HEK293 (cell line): ENCODE results near the gene LRRC26.

ENCODE experiments used
- CTCF ChIA-PET: fragments of 350-600 bp; formaldehyde crosslinking; extraction: SDS; loops from one replicate; lab custom pipeline; 2021; ENCODE audit warnings: antibody characterized with exemption; lab: Yijun Ruan, JAX
- POLR2A ChIA-PET: fragments of 300-600 bp; formaldehyde crosslinking; extraction: SDS; loops from one replicate; lab custom pipeline; 2020; ENCODE audit warnings: antibody characterized with exemption, inconsistent platforms; lab: Yijun Ruan, JAX
- H3K27ac ChIP-seq: fragments of 200-500 bp; sonication (Bioruptor generic); 2 replicates; pipeline ENCODE4 v1.5.1; 2014; ENCODE audit warnings: low read depth, low read length, control low read depth, inconsistent platforms; ENCODE audit errors: extremely low read depth
- H3K36me3 ChIP-seq, 2 experiments: fragments of 200-500 bp in 1 of 2; sonication (Bioruptor generic) in 1 of 2; 1 replicate in 1 of 2; 2 replicates in 1 of 2; pipeline ENCODE4 v1.5.1; 2014 to 2017; ENCODE audit warnings: inconsistent platforms in 2 of 2, low read length in 2 of 2; ENCODE audit not compliant: control insufficient read depth in 2 of 2, insufficient read depth in 1 of 2
- H3K4me1 ChIP-seq: fragments of 200-500 bp; sonication (Bioruptor generic); 2 replicates; pipeline ENCODE4 v1.5.1; 2014; ENCODE audit warnings: mild to moderate bottlenecking, low read length, inconsistent platforms; ENCODE audit not compliant: control insufficient read depth, insufficient read depth
- H3K4me3 ChIP-seq: 2 replicates; pipeline ENCODE4 v1.5.1; 2011; ENCODE audit warnings: low read depth, mild to moderate bottlenecking, control low read depth, low read length, moderate library complexity
- H3K9me3 ChIP-seq: fragments of 200-500 bp; sonication (Bioruptor generic); 2 replicates; pipeline ENCODE4 v1.5.1; 2014; ENCODE audit warnings: low read depth, low read length, inconsistent platforms; ENCODE audit not compliant: control insufficient read depth, insufficient read depth
- BCL11A ChIP-seq: fragments of 450-650 bp; formaldehyde crosslinking; IDR thresholded peaks from 2 replicates; pipeline ENCODE4 v1.5.1; 2016; ENCODE audit warnings: low read depth, missing biosample characterization, missing genetic modification characterization
- GLIS1 ChIP-seq: fragments of 450-650 bp; formaldehyde crosslinking; IDR thresholded peaks from 2 replicates; pipeline ENCODE4 v1.5.1; 2016; ENCODE audit warnings: missing biosample characterization, missing genetic modification characterization
- GLIS2 ChIP-seq: fragments of 450-650 bp; formaldehyde crosslinking; IDR thresholded peaks from 2 replicates; pipeline ENCODE4 v1.5.1; 2016; ENCODE audit warnings: missing biosample characterization, missing genetic modification characterization
- KLF1 ChIP-seq: fragments of 450-650 bp; formaldehyde crosslinking; IDR thresholded peaks from 2 replicates; pipeline ENCODE4 v1.5.1; 2016; ENCODE audit warnings: missing biosample characterization, missing genetic modification characterization
- KLF8 ChIP-seq: fragments of 450-650 bp; formaldehyde crosslinking; IDR thresholded peaks from 2 replicates; pipeline ENCODE4 v1.5.1; 2016; ENCODE audit warnings: missing biosample characterization, missing genetic modification characterization
- SCRT2 ChIP-seq: fragments of 450-650 bp; formaldehyde crosslinking; IDR thresholded peaks from 2 replicates; pipeline ENCODE4 v1.5.1; 2016; ENCODE audit warnings: missing biosample characterization, missing genetic modification characterization
- ZBTB49 ChIP-seq: fragments of 450-650 bp; formaldehyde crosslinking; IDR thresholded peaks from 2 replicates; pipeline ENCODE4 v1.5.1; 2016; ENCODE audit warnings: missing biosample characterization, missing genetic modification characterization, low read depth
- ZIC2 ChIP-seq: fragments of 450-650 bp; formaldehyde crosslinking; IDR thresholded peaks from 2 replicates; pipeline ENCODE4 v1.5.1; 2016; ENCODE audit warnings: missing biosample characterization, missing genetic modification characterization
- ZNF23 ChIP-seq: fragments of 450-650 bp; formaldehyde crosslinking; IDR thresholded peaks from 2 replicates; pipeline ENCODE4 v1.5.1; 2016; ENCODE audit warnings: missing biosample characterization, missing genetic modification characterization, borderline replicate concordance
- ZNF26 ChIP-seq: fragments of 450-650 bp; formaldehyde crosslinking; IDR thresholded peaks from 2 replicates; pipeline ENCODE4 v1.5.1; 2016; ENCODE audit warnings: missing biosample characterization, missing genetic modification characterization
- ZNF366 ChIP-seq: fragments of 450-650 bp; formaldehyde crosslinking; conservative IDR thresholded peaks from 2 replicates; pipeline ENCODE4 v1.5.1; 2016; ENCODE audit warnings: missing biosample characterization, missing genetic modification characterization
- ZNF555 ChIP-seq: fragments of 450-650 bp; formaldehyde crosslinking; conservative IDR thresholded peaks from 2 replicates; pipeline ENCODE4 v1.5.1; 2017; ENCODE audit warnings: missing biosample characterization, mild to moderate bottlenecking, missing genetic modification characterization, inconsistent platforms
- ZNF558 ChIP-seq: fragments of 450-650 bp; formaldehyde crosslinking; IDR thresholded peaks from 2 replicates; pipeline ENCODE4 v1.5.1; 2016; ENCODE audit warnings: missing biosample characterization, missing genetic modification characterization
- ZNF830 ChIP-seq: fragments of 450-650 bp; IDR thresholded peaks from 2 replicates; pipeline ENCODE4 v1.5.0; 2018; ENCODE audit warnings: missing biosample characterization, missing genetic modification characterization, low read depth, mild to moderate bottlenecking, moderate library complexity
- ZSCAN16 ChIP-seq: fragments of 450-650 bp; formaldehyde crosslinking; IDR thresholded peaks from 2 replicates; pipeline ENCODE4 v1.5.1; 2016; ENCODE audit warnings: missing biosample characterization, missing genetic modification characterization
- ZXDB ChIP-seq: fragments of 450-650 bp; formaldehyde crosslinking; IDR thresholded peaks from 2 replicates; pipeline ENCODE4 v1.5.1; 2016; ENCODE audit warnings: missing biosample characterization, missing genetic modification characterization
- TF ChIP-seq, protein P1 (sequence below): fragments of 450-650 bp; formaldehyde crosslinking; IDR thresholded peaks from 2 replicates; pipeline ENCODE4 v1.5.1; 2016; ENCODE audit warnings: missing biosample characterization, missing genetic modification characterization

The LRRC26 gene

DNA sequence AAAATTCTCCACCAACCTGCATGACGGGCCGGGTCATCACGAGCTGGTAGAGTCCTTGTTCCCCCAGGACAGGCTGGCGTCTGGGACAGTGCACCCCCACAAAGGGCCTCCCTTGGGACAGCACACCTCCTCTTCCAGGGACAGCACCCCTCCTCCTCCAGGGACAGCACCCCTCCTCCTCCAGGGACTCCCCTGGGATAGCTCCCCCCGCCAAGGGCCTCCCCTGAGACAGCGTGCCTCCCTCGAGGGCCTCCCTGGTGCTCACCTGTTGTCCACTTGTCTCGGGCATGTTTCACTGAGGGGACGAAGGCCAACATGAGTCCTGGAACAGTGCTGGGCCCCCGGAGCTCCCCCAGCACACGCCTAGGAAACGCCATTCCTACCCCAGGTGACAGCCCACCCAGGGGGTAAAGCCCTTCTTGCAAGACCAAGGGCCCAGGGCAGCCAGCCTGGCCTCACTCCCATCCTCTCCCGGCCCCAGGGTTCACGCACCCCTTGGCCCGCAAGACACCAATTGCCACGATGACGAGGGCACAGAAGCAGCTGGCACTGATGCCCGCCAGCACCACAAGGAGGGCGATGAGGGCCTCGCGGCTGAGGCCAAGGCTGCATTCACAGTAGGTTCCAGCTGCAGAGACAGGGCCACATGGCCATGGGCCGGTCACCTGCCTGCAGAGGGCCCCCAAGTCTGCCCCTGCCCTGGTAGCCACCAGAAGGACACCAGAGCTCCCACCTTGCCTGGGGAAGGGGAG lies 1.5 kb upstream of the LRRC26 start:
- H3K27ac ChIP-seq: no peak overlapping the region
- H3K4me1 ChIP-seq: no peaks in the 10 kb centered on the region; the same call in 1 of the 2 replicates
- ChIA-PET CTCF (interaction anchor here (1.0 to 1.8 kb wide), 4 partner anchors 40 to 65 kb away, joined by 3 to 7 read pairs (median 5); no protein-coding TSS in a partner anchor), POLR2A (interaction anchor here (0.7 to 7.4 kb wide), 3 partner anchors 21 to 70 kb away, joined by 3 to 53 read pairs (median 6); partner anchors contain the start of gene TUBB4B)
- H3K9me3 ChIP-seq: no peaks in the 10 kb centered on the region
- TF ChIP-seq, protein P1, sequence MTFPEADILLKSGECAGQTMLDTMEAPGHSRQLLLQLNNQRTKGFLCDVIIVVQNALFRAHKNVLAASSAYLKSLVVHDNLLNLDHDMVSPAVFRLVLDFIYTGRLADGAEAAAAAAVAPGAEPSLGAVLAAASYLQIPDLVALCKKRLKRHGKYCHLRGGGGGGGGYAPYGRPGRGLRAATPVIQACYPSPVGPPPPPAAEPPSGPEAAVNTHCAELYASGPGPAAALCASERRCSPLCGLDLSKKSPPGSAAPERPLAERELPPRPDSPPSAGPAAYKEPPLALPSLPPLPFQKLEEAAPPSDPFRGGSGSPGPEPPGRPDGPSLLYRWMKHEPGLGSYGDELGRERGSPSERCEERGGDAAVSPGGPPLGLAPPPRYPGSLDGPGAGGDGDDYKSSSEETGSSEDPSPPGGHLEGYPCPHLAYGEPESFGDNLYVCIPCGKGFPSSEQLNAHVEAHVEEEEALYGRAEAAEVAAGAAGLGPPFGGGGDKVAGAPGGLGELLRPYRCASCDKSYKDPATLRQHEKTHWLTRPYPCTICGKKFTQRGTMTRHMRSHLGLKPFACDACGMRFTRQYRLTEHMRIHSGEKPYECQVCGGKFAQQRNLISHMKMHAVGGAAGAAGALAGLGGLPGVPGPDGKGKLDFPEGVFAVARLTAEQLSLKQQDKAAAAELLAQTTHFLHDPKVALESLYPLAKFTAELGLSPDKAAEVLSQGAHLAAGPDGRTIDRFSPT: peak; percentile 68; the same call in 1 of the 2 replicates
- TF ChIP-seq BCL11A (tag by site-specific recombination) (no peak), SCRT2 (peak; percentile 57), ZSCAN16 (tag by site-specific recombination) (no peak), GLIS2 (0 out of 2 replicates have a peak, but pooled peaks have one; percentile 19), GLIS1 (tag by site-specific recombination) (peak; percentile 47)
- H3K4me3 ChIP-seq: no peak overlapping the region
- H3K36me3 ChIP-seq: peaks cover 0 to 3% of the 10 kb centered on the region in 2 experiments; a peak in 1 of 3 replicates

GRCh38 chr9:137170486-137171148 lies 766 bp upstream of the LRRC26 start:
- POLR2A ChIA-PET: interaction anchor here (0.7 to 7.4 kb wide), 3 partner anchors 20 to 41 kb away, joined by 3 to 53 read pairs (median 6); no protein-coding TSS in a partner anchor
- TF ChIP-seq SCRT2 (peak; percentile 6; the same call in 1 of the 2 replicates), GLIS1 (tag by site-specific recombination) (0 out of 2 replicates have a peak, but pooled peaks have one; percentile 22), ZNF366 (tag by site-specific recombination) (no peak), ZBTB49 (tag by site-specific recombination) (no peak), ZIC2 (tag by site-specific recombination) (peak; percentile 33; the same call in 1 of the 2 replicates), KLF1 (tag by site-specific recombination) (0 out of 2 replicates have a peak, but pooled peaks have one; percentile 15), ZNF26 (tag by site-specific recombination) (no peak), ZNF558 (tag by site-specific recombination) (no peak), ZXDB (tag by site-specific recombination) (no peak), KLF8 (tag by site-specific recombination) (0 out of 2 replicates have a peak, but pooled peaks have one; percentile 9), ZNF555 (tag by site-specific recombination) (no peak), ZNF23 (no peak), ZNF830 (no peak)
- H3K36me3 ChIP-seq: peaks cover 0 to 3% of the 10 kb centered on the region in 2 experiments; a peak in 1 of 3 replicates
- no peak overlapping the region for H3K4me3 ChIP-seq
- H3K4me1 ChIP-seq: no peaks in the 10 kb centered on the region; the same call in 1 of the 2 replicates
- no peaks in the 10 kb centered on the region for H3K9me3 ChIP-seq
- CTCF ChIA-PET: interaction anchor here (0.5 to 1.8 kb wide), 4 partner anchors 41 to 66 kb away, joined by 3 to 7 read pairs (median 5); no protein-coding TSS in a partner anchor
- no peak overlapping the region for H3K27ac ChIP-seq
